GM10266 (cell line): Measurements from ENCODE around the gene PROC.

Experiments used
- DNase-seq: peaks from one replicate; pipeline ENCODE4 v3.0.0; 2012; ENCODE audit errors: extremely low spot score
- TF ChIP-seq, protein P1 (sequence below): IDR thresholded peaks from 2 replicates; pipeline ENCODE4 v1.5.1; 2012; ENCODE audit warnings: mild to moderate bottlenecking, low read depth; ENCODE audit not compliant: control insufficient read depth, insufficient read depth; ENCODE audit errors: missing control alignments

The PROC gene

DNA sequence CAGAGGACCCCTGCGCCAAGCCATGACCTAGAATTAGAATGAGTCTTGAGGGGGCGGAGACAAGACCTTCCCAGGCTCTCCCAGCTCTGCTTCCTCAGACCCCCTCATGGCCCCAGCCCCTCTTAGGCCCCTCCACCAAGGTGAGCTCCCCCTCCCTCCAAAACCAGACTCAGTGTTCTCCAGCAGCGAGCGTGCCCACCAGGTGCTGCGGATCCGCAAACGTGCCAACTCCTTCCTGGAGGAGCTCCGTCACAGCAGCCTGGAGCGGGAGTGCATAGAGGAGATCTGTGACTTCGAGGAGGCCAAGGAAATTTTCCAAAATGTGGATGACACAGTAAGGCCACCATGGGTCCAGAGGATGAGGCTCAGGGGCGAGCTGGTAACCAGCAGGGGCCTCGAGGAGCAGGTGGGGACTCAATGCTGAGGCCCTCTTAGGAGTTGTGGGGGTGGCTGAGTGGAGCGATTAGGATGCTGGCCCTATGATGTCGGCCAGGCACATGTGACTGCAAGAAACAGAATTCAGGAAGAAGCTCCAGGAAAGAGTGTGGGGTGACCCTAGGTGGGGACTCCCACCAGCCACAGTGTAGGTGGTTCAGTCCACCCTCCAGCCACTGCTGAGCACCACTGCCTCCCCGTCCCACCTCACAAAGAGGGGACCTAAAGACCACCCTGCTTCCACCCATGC is 3.0 kb downstream of the PROC start:
- no peak for DNase-seq
- TF ChIP-seq, protein P1, sequence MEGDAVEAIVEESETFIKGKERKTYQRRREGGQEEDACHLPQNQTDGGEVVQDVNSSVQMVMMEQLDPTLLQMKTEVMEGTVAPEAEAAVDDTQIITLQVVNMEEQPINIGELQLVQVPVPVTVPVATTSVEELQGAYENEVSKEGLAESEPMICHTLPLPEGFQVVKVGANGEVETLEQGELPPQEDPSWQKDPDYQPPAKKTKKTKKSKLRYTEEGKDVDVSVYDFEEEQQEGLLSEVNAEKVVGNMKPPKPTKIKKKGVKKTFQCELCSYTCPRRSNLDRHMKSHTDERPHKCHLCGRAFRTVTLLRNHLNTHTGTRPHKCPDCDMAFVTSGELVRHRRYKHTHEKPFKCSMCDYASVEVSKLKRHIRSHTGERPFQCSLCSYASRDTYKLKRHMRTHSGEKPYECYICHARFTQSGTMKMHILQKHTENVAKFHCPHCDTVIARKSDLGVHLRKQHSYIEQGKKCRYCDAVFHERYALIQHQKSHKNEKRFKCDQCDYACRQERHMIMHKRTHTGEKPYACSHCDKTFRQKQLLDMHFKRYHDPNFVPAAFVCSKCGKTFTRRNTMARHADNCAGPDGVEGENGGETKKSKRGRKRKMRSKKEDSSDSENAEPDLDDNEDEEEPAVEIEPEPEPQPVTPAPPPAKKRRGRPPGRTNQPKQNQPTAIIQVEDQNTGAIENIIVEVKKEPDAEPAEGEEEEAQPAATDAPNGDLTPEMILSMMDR = no peak

DNA sequence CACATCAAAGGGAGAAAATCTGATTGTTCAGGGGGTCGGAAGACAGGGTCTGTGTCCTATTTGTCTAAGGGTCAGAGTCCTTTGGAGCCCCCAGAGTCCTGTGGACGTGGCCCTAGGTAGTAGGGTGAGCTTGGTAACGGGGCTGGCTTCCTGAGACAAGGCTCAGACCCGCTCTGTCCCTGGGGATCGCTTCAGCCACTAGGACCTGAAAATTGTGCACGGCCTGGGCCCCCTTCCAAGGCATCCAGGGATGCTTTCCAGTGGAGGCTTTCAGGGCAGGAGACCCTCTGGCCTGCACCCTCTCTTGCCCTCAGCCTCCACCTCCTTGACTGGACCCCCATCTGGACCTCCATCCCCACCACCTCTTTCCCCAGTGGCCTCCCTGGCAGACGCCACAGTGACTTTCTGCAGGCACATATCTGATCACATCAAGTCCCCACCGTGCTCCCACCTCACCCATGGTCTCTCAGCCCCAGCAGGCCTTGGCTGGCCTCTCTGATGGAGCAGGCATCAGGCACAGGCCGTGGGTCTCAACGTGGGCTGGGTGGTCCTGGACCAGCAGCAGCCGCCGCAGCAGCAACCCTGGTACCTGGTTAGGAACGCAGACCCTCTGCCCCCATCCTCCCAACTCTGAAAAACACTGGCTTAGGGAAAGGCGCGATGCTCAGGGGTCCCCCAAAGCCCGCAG is 3.8 kb downstream of the PROC start:
- TF ChIP-seq, protein P1 = no peak
- DNase-seq = no peak

DNA sequence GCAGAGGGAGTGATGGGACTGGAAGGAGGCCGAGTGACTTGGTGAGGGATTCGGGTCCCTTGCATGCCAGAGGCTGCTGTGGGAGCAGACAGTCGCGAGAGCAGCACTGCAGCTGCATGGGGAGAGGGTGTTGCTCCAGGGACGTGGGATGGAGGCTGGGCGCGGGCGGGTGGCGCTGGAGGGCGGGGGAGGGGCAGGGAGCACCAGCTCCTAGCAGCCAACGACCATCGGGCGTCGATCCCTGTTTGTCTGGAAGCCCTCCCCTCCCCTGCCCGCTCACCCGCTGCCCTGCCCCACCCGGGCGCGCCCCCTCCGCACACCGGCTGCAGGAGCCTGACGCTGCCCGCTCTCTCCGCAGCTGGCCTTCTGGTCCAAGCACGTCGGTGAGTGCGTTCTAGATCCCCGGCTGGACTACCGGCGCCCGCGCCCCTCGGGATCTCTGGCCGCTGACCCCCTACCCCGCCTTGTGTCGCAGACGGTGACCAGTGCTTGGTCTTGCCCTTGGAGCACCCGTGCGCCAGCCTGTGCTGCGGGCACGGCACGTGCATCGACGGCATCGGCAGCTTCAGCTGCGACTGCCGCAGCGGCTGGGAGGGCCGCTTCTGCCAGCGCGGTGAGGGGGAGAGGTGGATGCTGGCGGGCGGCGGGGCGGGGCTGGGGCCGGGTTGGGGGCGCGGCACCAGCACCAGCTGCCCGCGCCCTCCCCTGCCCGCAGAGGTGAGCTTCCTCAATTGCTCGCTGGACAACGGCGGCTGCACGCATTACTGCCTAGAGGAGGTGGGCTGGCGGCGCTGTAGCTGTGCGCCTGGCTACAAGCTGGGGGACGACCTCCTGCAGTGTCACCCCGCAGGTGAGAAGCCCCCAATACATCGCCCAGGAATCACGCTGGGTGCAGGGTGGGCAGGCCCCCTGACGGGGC is 4.6 kb downstream of the PROC start:
- TF ChIP-seq, protein P1 = no peak
- DNase-seq = no peak

DNA sequence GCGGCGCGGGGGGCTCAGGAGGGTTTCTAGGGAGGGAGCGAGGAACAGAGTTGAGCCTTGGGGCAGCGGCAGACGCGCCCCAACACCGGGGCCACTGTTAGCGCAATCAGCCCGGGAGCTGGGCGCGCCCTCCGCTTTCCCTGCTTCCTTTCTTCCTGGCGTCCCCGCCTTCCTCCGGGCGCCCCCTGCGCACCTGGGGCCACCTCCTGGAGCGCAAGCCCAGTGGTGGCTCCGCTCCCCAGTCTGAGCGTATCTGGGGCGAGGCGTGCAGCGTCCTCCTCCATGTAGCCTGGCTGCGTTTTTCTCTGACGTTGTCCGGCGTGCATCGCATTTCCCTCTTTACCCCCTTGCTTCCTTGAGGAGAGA is 5.2 kb downstream of the PROC start:
- TF ChIP-seq, protein P1 = no peak
- no peak for DNase-seq

DNA sequence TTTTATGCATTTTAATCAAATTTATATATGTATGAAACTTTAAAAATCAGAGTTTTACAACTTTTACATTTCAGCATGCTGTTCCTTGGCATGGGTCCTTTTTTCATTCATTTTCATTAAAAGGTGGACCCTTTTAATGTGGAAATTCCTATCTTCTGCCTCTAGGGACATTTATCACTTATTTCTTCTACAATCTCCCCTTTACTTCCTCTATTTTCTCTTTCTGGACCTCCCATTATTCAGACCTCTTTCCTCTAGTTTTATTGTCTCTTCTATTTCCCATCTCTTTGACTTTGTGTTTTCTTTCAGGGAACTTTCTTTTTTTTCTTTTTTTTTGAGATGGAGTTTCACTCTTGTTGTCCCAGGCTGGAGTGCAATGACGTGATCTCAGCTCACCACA is 5.7 kb downstream of the PROC start:
- DNase-seq = no peak
- TF ChIP-seq, protein P1 = no peak

DNA sequence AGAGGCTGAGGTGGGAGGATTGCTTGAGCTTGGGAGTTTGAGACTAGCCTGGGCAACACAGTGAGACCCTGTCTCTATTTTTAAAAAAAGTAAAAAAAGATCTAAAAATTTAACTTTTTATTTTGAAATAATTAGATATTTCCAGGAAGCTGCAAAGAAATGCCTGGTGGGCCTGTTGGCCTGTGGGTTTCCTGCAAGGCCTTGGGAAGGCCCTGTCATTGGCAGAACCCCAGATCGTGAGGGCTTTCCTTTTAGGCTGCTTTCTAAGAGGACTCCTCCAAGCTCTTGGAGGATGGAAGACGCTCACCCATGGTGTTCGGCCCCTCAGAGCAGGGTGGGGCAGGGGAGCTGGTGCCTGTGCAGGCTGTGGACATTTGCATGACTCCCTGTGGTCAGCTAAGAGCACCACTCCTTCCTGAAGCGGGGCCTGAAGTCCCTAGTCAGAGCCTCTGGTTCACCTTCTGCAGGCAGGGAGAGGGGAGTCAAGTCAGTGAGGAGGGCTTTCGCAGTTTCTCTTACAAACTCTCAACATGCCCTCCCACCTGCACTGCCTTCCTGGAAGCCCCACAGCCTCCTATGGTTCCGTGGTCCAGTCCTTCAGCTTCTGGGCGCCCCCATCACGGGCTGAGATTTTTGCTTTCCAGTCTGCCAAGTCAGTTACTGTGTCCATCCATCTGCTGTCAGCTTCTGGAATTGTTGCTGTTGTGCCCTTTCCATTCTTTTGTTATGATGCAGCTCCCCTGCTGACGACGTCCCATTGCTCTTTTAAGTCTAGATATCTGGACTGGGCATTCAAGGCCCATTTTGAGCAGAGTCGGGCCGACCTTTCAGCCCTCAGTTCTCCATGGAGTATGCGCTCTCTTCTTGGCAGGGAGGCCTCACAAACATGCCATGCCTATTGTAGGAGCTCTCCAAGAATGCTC is 6.6 kb downstream of the PROC start:
- DNase-seq = no peak
- TF ChIP-seq, protein P1 = no peak
